Calu3 (cell line): Measurements from ENCODE around the gene ZNF780A. TPM values are rescaled to one million over a fixed set of nuclear protein-coding genes. Genes with fewer than 3 reads are reported as not detected.

ENCODE experiments used
- BruUV-seq: library from RNA; stranded (reverse); fragments of 400-500 nt; replicated peaks from 2 replicates; lab custom pipeline; 2021; lab: Mats Ljungman, UMichigan
- CTCF ChIA-PET: fragments of 300-600 bp; sonication (Branson Sonifier 250); formaldehyde crosslinking; loops from one replicate; lab custom pipeline; 2022; ENCODE audit warnings: antibody characterized with exemption; lab: Charles Lee
- DNase-seq: peaks from one replicate; pipeline ENCODE4 v3.0.0; 2022
- H3K27ac Mint-ChIP-seq: one replicate; pipeline ENCODE4 v1.8.0; 2022; ENCODE audit warnings: mixed read lengths; ENCODE audit not compliant: unreplicated experiment
- H3K27me3 Mint-ChIP-seq: one replicate; pipeline ENCODE4 v1.8.0; 2022; ENCODE audit warnings: mixed read lengths; ENCODE audit not compliant: unreplicated experiment
- H3K36me3 Mint-ChIP-seq: one replicate; pipeline ENCODE4 v1.8.0; 2022; ENCODE audit warnings: mild to moderate bottlenecking, moderate library complexity, mixed read lengths; ENCODE audit not compliant: insufficient read depth, unreplicated experiment
- H3K4me1 Mint-ChIP-seq: one replicate; pipeline ENCODE4 v1.8.0; 2022; ENCODE audit warnings: mild to moderate bottlenecking, low read depth, mixed read lengths; ENCODE audit not compliant: unreplicated experiment
- H3K4me3 Mint-ChIP-seq: one replicate; pipeline ENCODE4 v1.8.0; 2022; ENCODE audit warnings: mild to moderate bottlenecking, low read depth, moderate library complexity, mixed read lengths; ENCODE audit not compliant: unreplicated experiment
- H3K9me3 Mint-ChIP-seq: one replicate; pipeline ENCODE4 v1.8.0; 2022; ENCODE audit warnings: low read depth, mixed read lengths; ENCODE audit not compliant: unreplicated experiment
- CTCF ChIP-seq: fragments of 200-600 bp; IDR thresholded peaks from one replicate; pipeline ENCODE4 v1.8.0; 2022; ENCODE audit warnings: antibody characterized with exemption; ENCODE audit not compliant: unreplicated experiment
- intact Hi-C: fragments of 100-400 bp; cut with micrococcal nuclease; formaldehyde crosslinking; loops from one replicate; pipeline ENCODE4 v1.10.0; 2022; ENCODE audit not compliant: unreplicated experiment
- total RNA-seq: library from RNA; stranded (reverse); gene quantifications from 2 replicates; pipeline ENCODE4 v1.2.3, GENCODE V29; 2022

ZNF780A gene
- total RNA-seq, 1 experiment from 2014 or later, result 32.6 TPM

DNA sequence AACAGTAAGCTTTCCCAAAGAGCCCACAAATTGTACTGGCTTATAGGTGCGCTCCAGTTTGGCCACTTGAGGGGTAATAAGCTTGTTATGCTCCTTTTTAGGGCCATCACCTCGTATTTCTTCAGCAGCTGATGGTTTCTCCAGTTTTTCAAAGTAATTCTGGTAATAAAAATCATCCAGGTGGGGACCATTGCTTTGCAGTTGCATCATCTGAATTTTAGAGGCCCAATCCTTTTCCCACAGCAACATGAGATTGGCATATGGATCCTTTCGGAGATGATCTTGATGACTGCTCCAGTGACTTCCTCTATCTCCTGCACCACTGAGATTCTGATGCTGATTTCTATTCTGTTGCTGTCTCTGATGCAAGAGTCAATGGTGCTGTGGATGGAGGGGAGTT is 66.8 kb downstream of the ZNF780A start:
- peaks cover 35% of the 10 kb centered on the region for H3K9me3 Mint-ChIP-seq
- TF ChIP-seq CTCF, result no peak
- no peak overlapping the region for H3K4me3 Mint-ChIP-seq
- H3K36me3 Mint-ChIP-seq, result peaks cover 11% of the 10 kb centered on the region
- H3K4me1 Mint-ChIP-seq, result no peaks in the 10 kb centered on the region
- BruUV-seq, result no TSS peak
- no peak overlapping the region for H3K27ac Mint-ChIP-seq
- CTCF ChIA-PET, result no interaction called here
- intact Hi-C loops, result no loop called here
- DNase-seq, result no peak
- H3K27me3 Mint-ChIP-seq, result no peaks in the 10 kb centered on the region

Other genes with a start within 250 kb of the ZNF780A start
- 641 and 724 TPM in 2 replicates for gene FBL, start 244.6 kb downstream of the ZNF780A start, total RNA-seq
- 3.7 and 5.3 TPM in 2 replicates for gene FCGBP, start 156.3 kb downstream of the ZNF780A start, total RNA-seq
- 300 and 316 TPM in 2 replicates for gene PSMC4, start 119.8 kb downstream of the ZNF780A start, total RNA-seq
- gene ZNF546, start 93.9 kb downstream of the ZNF780A start, total RNA-seq, result 4.7 and 5.7 TPM in 2 replicates
- 30.2 and 37.8 TPM in 2 replicates for gene ZNF780B, start 34.7 kb downstream of the ZNF780A start, total RNA-seq
- gene MAP3K10, start 100.5 kb upstream of the ZNF780A start, total RNA-seq, result 26.1 and 30.5 TPM in 2 replicates
- not detected in 2 replicates for gene TTC9B, start 127.4 kb upstream of the ZNF780A start, total RNA-seq
- 0.83 and 0.94 TPM in 2 replicates for gene CCNP, start 135.7 kb upstream of the ZNF780A start, total RNA-seq
- 179 and 182 TPM in 2 replicates for gene AKT2, start 194.4 kb upstream of the ZNF780A start, total RNA-seq